HUES64 (cell line): ENCODE results near the gene CSF1R.

ENCODE experiments used
- H3K27ac ChIP-seq: 2 replicates; pipeline ENCODE4 v1.7.0; 2013; ENCODE audit warnings: low read depth, low read length, inconsistent platforms
- H3K27me3 ChIP-seq: 2 replicates; pipeline ENCODE4 v1.6.1; 2013; ENCODE audit warnings: mild to moderate bottlenecking, low read length; ENCODE audit not compliant: insufficient read depth
- H3K36me3 ChIP-seq: 2 replicates; pipeline ENCODE4 v1.6.1; 2013; ENCODE audit warnings: mild to moderate bottlenecking, low read length; ENCODE audit not compliant: insufficient read depth
- H3K4me1 ChIP-seq: 2 replicates; pipeline ENCODE4 v1.6.1; 2013; ENCODE audit warnings: mild to moderate bottlenecking, low read length, moderate library complexity; ENCODE audit not compliant: insufficient read depth
- H3K4me3 ChIP-seq: 2 replicates; pipeline ENCODE4 v1.5.1; 2013; ENCODE audit warnings: mild to moderate bottlenecking, low read length, moderate library complexity
- H3K9ac ChIP-seq: 2 replicates; pipeline ENCODE4 v1.6.1; 2013; ENCODE audit warnings: mild to moderate bottlenecking, low read depth, low read length
- H3K9me3 ChIP-seq: 2 replicates; pipeline ENCODE4 v1.6.1; 2013; ENCODE audit warnings: low read depth, low read length; ENCODE audit not compliant: insufficient read depth
- WGBS: fragments of 150-250, 120-280 bp; methylation state at CpG from one replicate; pipeline ENCODE4 v1.1.7; 2013; ENCODE audit warnings: missing lambda C conversion rate; 5-methylcytosine and 5-hydroxymethylcytosine counted together

Gene CSF1R

GRCh38 chr5:150126921-150127265, 40.5 kb upstream of the CSF1R start:
- H3K4me3 ChIP-seq: no peak overlapping the region

GRCh38 chr5:150126199-150126920, 40.0 kb upstream of the CSF1R start:
- no peak overlapping the region for H3K4me3 ChIP-seq
- H3K9ac ChIP-seq: no peak overlapping the region
- H3K9me3 ChIP-seq: no peaks in the 10 kb centered on the region
- WGBS: 83% methylated on average over 10 of the region's 10 CpGs
- H3K36me3 ChIP-seq: no peaks in the 10 kb centered on the region; the same call in 1 of the 2 replicates
- H3K27ac ChIP-seq: no peak overlapping the region
- H3K27me3 ChIP-seq: peaks cover under 1% of the 10 kb centered on the region
- H3K4me1 ChIP-seq: peaks cover 12% of the 10 kb centered on the region

More at GRCh38 chr5:150126921-150127265, 40.5 kb upstream of the CSF1R start:
- peaks cover 6% of the 10 kb centered on the region for H3K27me3 ChIP-seq
- no peak overlapping the region for H3K27ac ChIP-seq
- H3K9ac ChIP-seq: no peak overlapping the region
- no peaks in the 10 kb centered on the region for H3K9me3 ChIP-seq
- WGBS: 92% methylated on average over 5 of the region's 6 CpGs
- H3K4me1 ChIP-seq: peaks cover 15% of the 10 kb centered on the region
- no peaks in the 10 kb centered on the region; the same call in 1 of the 2 replicates for H3K36me3 ChIP-seq

- H3K4me3 ChIP-seq: no peak overlapping the region
- no peak overlapping the region for H3K9ac ChIP-seq
- no peaks in the 10 kb centered on the region for H3K9me3 ChIP-seq
- H3K4me1 ChIP-seq: peaks cover 3% of the 10 kb centered on the region
- H3K27me3 ChIP-seq: no peaks in the 10 kb centered on the region; the same call in 1 of the 2 replicates
- H3K27ac ChIP-seq: no peak overlapping the region
- no peaks in the 10 kb centered on the region; the same call in 1 of the 2 replicates for H3K36me3 ChIP-seq
- WGBS: 96% methylated on average over 10 of the region's 10 CpGs
Measured at GRCh38 chr5:150125334-150125733, 39.0 kb upstream of the CSF1R start.

- Histone ChIP-seq H3K36me3 (no peaks in the 10 kb centered on the region; the same call in 1 of the 2 replicates), H3K27ac (no peak overlapping the region), H3K9ac (no peak overlapping the region), H3K9me3 (no peaks in the 10 kb centered on the region), H3K27me3 (no peaks in the 10 kb centered on the region; the same call in 1 of the 2 replicates), H3K4me3 (no peak overlapping the region), H3K4me1 (no peaks in the 10 kb centered on the region)
- 92% methylated on average over 8 of the region's 8 CpGs for WGBS
Measured at GRCh38 chr5:150124596-150124995, 38.2 kb upstream of the CSF1R start.

GRCh38 chr5:150124111-150124557, 37.8 kb upstream of the CSF1R start:
- Histone ChIP-seq H3K9me3 (no peaks in the 10 kb centered on the region), H3K36me3 (no peaks in the 10 kb centered on the region), H3K4me3 (no peak overlapping the region), H3K4me1 (no peaks in the 10 kb centered on the region), H3K9ac (no peak overlapping the region), H3K27me3 (no peaks in the 10 kb centered on the region), H3K27ac (no peak overlapping the region)
- 91% methylated on average over 11 of the region's 11 CpGs for WGBS

- no peaks in the 10 kb centered on the region for H3K4me1 ChIP-seq
- no peaks in the 10 kb centered on the region for H3K27me3 ChIP-seq
- no peak overlapping the region for H3K27ac ChIP-seq
- WGBS: 97% methylated on average over 4 of the region's 4 CpGs
- H3K9me3 ChIP-seq: no peaks in the 10 kb centered on the region
- no peaks in the 10 kb centered on the region for H3K36me3 ChIP-seq
- no peak overlapping the region for H3K9ac ChIP-seq
- no peak overlapping the region for H3K4me3 ChIP-seq
Measured at GRCh38 chr5:150123542-150123941, 37.2 kb upstream of the CSF1R start.

- Histone ChIP-seq H3K27ac (no peak overlapping the region), H3K9ac (no peak overlapping the region), H3K4me1 (peaks cover 3% of the 10 kb centered on the region; the same call in 1 of the 2 replicates), H3K4me3 (no peak overlapping the region), H3K27me3 (no peaks in the 10 kb centered on the region), H3K9me3 (no peaks in the 10 kb centered on the region), H3K36me3 (no peaks in the 10 kb centered on the region)
- 96% methylated on average over 15 of the region's 15 CpGs for WGBS
Measured at GRCh38 chr5:150122536-150123481, 36.5 kb upstream of the CSF1R start.

GRCh38 chr5:150122158-150122510, 35.8 kb upstream of the CSF1R start:
- Histone ChIP-seq H3K9ac (no peak overlapping the region), H3K27ac (no peak overlapping the region), H3K9me3 (no peaks in the 10 kb centered on the region), H3K36me3 (no peaks in the 10 kb centered on the region), H3K4me1 (peaks cover 5% of the 10 kb centered on the region; the same call in 1 of the 2 replicates), H3K4me3 (no peak overlapping the region), H3K27me3 (no peaks in the 10 kb centered on the region)
- WGBS: 61% methylated on average over 5 of the region's 5 CpGs

GRCh38 chr5:150121448-150122157, 35.2 kb upstream of the CSF1R start:
- H3K27ac ChIP-seq: no peak overlapping the region
- H3K4me1 ChIP-seq: peaks cover 5% of the 10 kb centered on the region; the same call in 1 of the 2 replicates
- H3K9ac ChIP-seq: no peak overlapping the region
- 93% methylated on average over 14 of the region's 14 CpGs for WGBS
- no peaks in the 10 kb centered on the region for H3K36me3 ChIP-seq
- no peaks in the 10 kb centered on the region for H3K27me3 ChIP-seq
- H3K9me3 ChIP-seq: no peaks in the 10 kb centered on the region
- no peak overlapping the region for H3K4me3 ChIP-seq

- no peaks in the 10 kb centered on the region for H3K36me3 ChIP-seq
- H3K27ac ChIP-seq: no peak overlapping the region
- H3K4me3 ChIP-seq: no peak overlapping the region
- H3K9ac ChIP-seq: no peak overlapping the region
- H3K9me3 ChIP-seq: no peaks in the 10 kb centered on the region
- WGBS: 83% methylated on average over 19 of the region's 19 CpGs
- H3K27me3 ChIP-seq: no peaks in the 10 kb centered on the region
- H3K4me1 ChIP-seq: peaks cover 5% of the 10 kb centered on the region; the same call in 1 of the 2 replicates
Measured at GRCh38 chr5:150120617-150121447, 34.5 kb upstream of the CSF1R start.
